HepG2 (cell line): ENCODE data around the gene OXLD1. TPM values are rescaled to one million over a fixed set of nuclear protein-coding genes. Genes with fewer than 3 reads are reported as not detected.

Experiments
- AHR ChIP-seq: IDR thresholded peaks from 2 replicates; pipeline ENCODE4 v1.6.1; 2018; ENCODE audit warnings: missing genetic modification reagents, missing compliant biosample characterization
- CCDC6 ChIP-seq: sonication (generic); formaldehyde crosslinking; IDR thresholded peaks from 2 replicates; pipeline ENCODE4 v1.8.1; 2022; ENCODE audit warnings: mild to moderate bottlenecking, missing genetic modification reagents, moderate library complexity
- HOXA7 ChIP-seq: sonication (generic); formaldehyde crosslinking; IDR thresholded peaks from 2 replicates; pipeline ENCODE4 v1.8.1; 2022; ENCODE audit warnings: mild to moderate bottlenecking, missing genetic modification reagents, moderate library complexity
- KAT2B ChIP-seq: fragments of 150-350 bp; IDR thresholded peaks from 2 replicates; pipeline ENCODE4 v1.6.1; 2014; ENCODE audit warnings: low read depth, low read length, borderline replicate concordance
- MED8 ChIP-seq: sonication (generic); formaldehyde crosslinking; IDR thresholded peaks from 2 replicates; pipeline ENCODE4 v1.8.1; 2023; ENCODE audit warnings: mild to moderate bottlenecking, missing genetic modification reagents; ENCODE audit not compliant: insufficient replicate concordance
- NR2F2 ChIP-seq: IDR thresholded peaks from 2 replicates; pipeline ENCODE4 v1.6.1; 2012; ENCODE audit warnings: low read depth, inconsistent platforms, borderline replicate concordance
- POLR2AphosphoS2 ChIP-seq: IDR thresholded peaks from 2 replicates; pipeline ENCODE4 v1.6.1; 2011; ENCODE audit warnings: low read depth, low read length, improper control_type of control experiment
- SNAPC4 ChIP-seq: sonication (generic); formaldehyde crosslinking; IDR thresholded peaks from 2 replicates; pipeline ENCODE4 v1.4.0; 2020; ENCODE audit warnings: mild to moderate bottlenecking, missing genetic modification reagents
- SP1 ChIP-seq, 2 experiments: fragments of 450-650 bp in 1 of 2; sonication (generic) in 1 of 2; formaldehyde crosslinking in 1 of 2; IDR thresholded peaks; 2 replicates each; pipeline versions ENCODE4 v1.4.0 to v1.6.1; 2016 to 2020; ENCODE audit warnings: missing genetic modification reagents in 1 of 2
- TFAP4 ChIP-seq: sonication (generic); IDR thresholded peaks from 2 replicates; pipeline ENCODE4 v1.6.1; 2016; ENCODE audit warnings: low read depth, borderline replicate concordance
- ZFAT ChIP-seq: sonication (generic); formaldehyde crosslinking; conservative IDR thresholded peaks from 2 replicates; pipeline ENCODE4 v1.8.1; 2023; ENCODE audit warnings: missing genetic modification reagents, inconsistent platforms
- ZFP36L2 ChIP-seq: sonication (generic); formaldehyde crosslinking; IDR thresholded peaks from 2 replicates; pipeline ENCODE4 v1.4.0; 2020; ENCODE audit warnings: missing genetic modification reagents
- ZNF10 ChIP-seq: sonication (generic); formaldehyde crosslinking; IDR thresholded peaks from 2 replicates; pipeline ENCODE4 v1.4.0; 2020; ENCODE audit warnings: mild to moderate bottlenecking, low read depth, missing genetic modification reagents, borderline replicate concordance
- ZNF160 ChIP-seq: sonication (generic); formaldehyde crosslinking; IDR thresholded peaks from 2 replicates; pipeline ENCODE4 v1.8.0; 2022; ENCODE audit warnings: mild to moderate bottlenecking, inconsistent platforms, missing genetic modification reagents
- ZNF224 ChIP-seq: sonication (generic); formaldehyde crosslinking; IDR thresholded peaks from 2 replicates; pipeline ENCODE4 v1.5.0; 2020; ENCODE audit warnings: mild to moderate bottlenecking, missing genetic modification reagents
- ZNF230 ChIP-seq: sonication (generic); formaldehyde crosslinking; IDR thresholded peaks from 2 replicates; pipeline ENCODE4 v1.4.0; 2020; ENCODE audit warnings: mild to moderate bottlenecking, missing genetic modification reagents
- ZNF280B ChIP-seq: sonication (generic); formaldehyde crosslinking; IDR thresholded peaks from 2 replicates; pipeline ENCODE4 v1.5.0; 2020; ENCODE audit warnings: missing genetic modification reagents, mild to moderate bottlenecking, borderline replicate concordance
- ZNF34 ChIP-seq: sonication (generic); formaldehyde crosslinking; IDR thresholded peaks from 2 replicates; pipeline ENCODE4 v1.4.0; 2020; ENCODE audit warnings: mild to moderate bottlenecking, missing genetic modification reagents, borderline replicate concordance
- ZNF644 ChIP-seq: IDR thresholded peaks from 2 replicates; pipeline ENCODE4 v1.6.1; 2016; ENCODE audit warnings: low read depth
- ZNF746 ChIP-seq: sonication (generic); formaldehyde crosslinking; IDR thresholded peaks from 2 replicates; pipeline ENCODE4 v1.8.0; 2022; ENCODE audit warnings: mild to moderate bottlenecking, missing genetic modification reagents
- ZNF782 ChIP-seq: sonication (generic); formaldehyde crosslinking; IDR thresholded peaks from 2 replicates; pipeline ENCODE4 v1.4.0; 2020; ENCODE audit warnings: missing genetic modification reagents, mild to moderate bottlenecking, borderline replicate concordance
- polyA plus RNA-seq, 8 experiments: library from polyadenylated mRNA; depleted of rRNA in 3 of 8; stranded (reverse) in 7 of 8; unstranded in 1 of 8; fragments of >200 nt; fragmentation: Illumina TruSeq in 4 of 8; extraction: Trizol in 4 of 8; gene quantifications; 2 replicates each; pipeline versions ENCODE4 v1.2.1 to v1.2.3, GENCODE V29; 2011 to 2016; ENCODE audit warnings: low read depth in 4 of 8, missing spikeins in 1 of 8, mixed read lengths in 1 of 8; ENCODE audit not compliant: insufficient read depth in 1 of 8
- total RNA-seq, 5 experiments: library from RNA; depleted of rRNA; stranded (reverse); fragments of >200 nt; fragmentation: Illumina TruSeq; extraction: Trizol; gene quantifications; 2 replicates each; pipeline ENCODE4 v1.2.3, GENCODE V29; 2016; ENCODE audit warnings: low read depth in 1 of 5

Gene OXLD1
- total and polyA plus RNA-seq, 2 of the 13 experiments (the other 11 are each of a cell fraction or from before 2014, with no cell fraction given), result 27.1 to 37.5 TPM

GRCh38 chr17:81701288-81702071 is 35.1 kb upstream of the OXLD1 start (continued):
- TF ChIP-seq ZNF280B, result no peak
- TF ChIP-seq ZFAT, result no peak
- no peak for TF ChIP-seq CCDC6
- 0 out of 2 replicates have a peak, but pooled peaks have one; percentile 27 for TF ChIP-seq ZNF230
- TF ChIP-seq NR2F2, result no peak
- no peak for TF ChIP-seq ZNF782
- TF ChIP-seq ZNF644, result no peak
- TF ChIP-seq MED8, result peak; percentile 41
- TF ChIP-seq POLR2AphosphoS2, result no peak
- no peak for TF ChIP-seq ZNF10
- TF ChIP-seq HOXA7 (CRISPR knock-in tag), result no peak
- no peak for TF ChIP-seq ZNF746 (CRISPR knock-in tag)
- no peak for TF ChIP-seq ZNF34
- TF ChIP-seq AHR (CRISPR knock-in tag), result no peak
- no peak for TF ChIP-seq TFAP4
- no peak for TF ChIP-seq KAT2B
- TF ChIP-seq ZNF224, result no peak
- TF ChIP-seq ZNF160 (CRISPR knock-in tag), result no peak
- no peak for TF ChIP-seq SP1 (IDR thresholded peaks at IDR 0.05)
- no peak for TF ChIP-seq SP1 (CRISPR knock-in tag; IDR thresholded peaks at IDR 0.05)
- no peak for TF ChIP-seq SNAPC4 (CRISPR knock-in tag)
- no peak for TF ChIP-seq ZFP36L2
